Natural killer cell (primary cell): Measurements from ENCODE around the gene DUOXA1. TPM values are rescaled to one million over a fixed set of nuclear protein-coding genes. Genes with fewer than 3 reads are reported as not detected.
"Not testable (repeated sequence)": the region's sequence is repeated elsewhere in the genome, so short reads cannot be mapped to it uniquely, and the experiment has no call there.

ENCODE experiments used
- ATAC-seq, 3 donors: fragments of 150-1000 bp in 2 of 3; fragments of 200-7000 bp in 1 of 3; cut with Tn5 transposase; 1 replicate in 1 of 3; 2 replicates in 2 of 3; pipeline ENCODE4 v1.10.0; 2021; ENCODE audit warnings: mild to moderate bottlenecking in 2 of 3, moderate library complexity in 2 of 3
- DNase-seq, 2 donors: peaks; one replicate each; pipeline versions ENCODE4 v3.0.0 to v3.0.0-alpha.2; 2013 to 2021; ENCODE audit warnings: mixed read lengths in 1 of 2
- H3K27ac ChIP-seq: one replicate; pipeline ENCODE4 v1.5.1; 2013; ENCODE audit warnings: mild to moderate bottlenecking, low read length
- H3K27me3 ChIP-seq: one replicate; pipeline ENCODE4 v1.6.1; 2013; ENCODE audit warnings: low read length; ENCODE audit not compliant: control insufficient read depth, insufficient read depth
- H3K36me3 ChIP-seq: one replicate; pipeline ENCODE4 v1.6.1; 2013; ENCODE audit warnings: low read length; ENCODE audit not compliant: control insufficient read depth, insufficient read depth
- H3K4me1 ChIP-seq: one replicate; pipeline ENCODE4 v1.6.1; 2013; ENCODE audit warnings: low read length; ENCODE audit not compliant: control insufficient read depth, insufficient read depth
- H3K4me3 ChIP-seq: one replicate; pipeline ENCODE4 v1.5.1; 2013; ENCODE audit warnings: low read length
- H3K9me3 ChIP-seq: one replicate; pipeline ENCODE4 v1.6.1; 2013; ENCODE audit warnings: low read length; ENCODE audit not compliant: control insufficient read depth, insufficient read depth
- H3K27ac Mint-ChIP-seq, 2 donors: one replicate each; pipeline ENCODE4 v1.8.0; 2022; ENCODE audit warnings: mild to moderate bottlenecking in 2 of 2, mixed read lengths in 2 of 2, moderate library complexity in 1 of 2
- H3K27me3 Mint-ChIP-seq, 2 donors: one replicate each; pipeline ENCODE4 v1.8.0; 2022; ENCODE audit warnings: low read depth in 2 of 2, mixed read lengths in 2 of 2
- H3K36me3 Mint-ChIP-seq: one replicate; pipeline ENCODE4 v1.8.0; 2022; ENCODE audit warnings: mixed read lengths
- H3K4me1 Mint-ChIP-seq, 2 donors: one replicate each; pipeline ENCODE4 v1.8.0; 2022; ENCODE audit warnings: mixed read lengths in 2 of 2
- H3K4me3 Mint-ChIP-seq: one replicate; pipeline ENCODE4 v1.8.0; 2022; ENCODE audit warnings: mild to moderate bottlenecking, moderate library complexity, mixed read lengths
- H3K9me3 Mint-ChIP-seq, 2 donors: one replicate each; pipeline ENCODE4 v1.8.0; 2022; ENCODE audit warnings: mixed read lengths in 2 of 2
- WGBS: methylation state at CpG from one replicate; pipeline ENCODE4 v1.1.7; 2013; ENCODE audit warnings: missing lambda C conversion rate; ENCODE audit not compliant: insufficient coverage; 5-methylcytosine and 5-hydroxymethylcytosine counted together
- intact Hi-C: fragments of 100-400 bp; cut with micrococcal nuclease; formaldehyde crosslinking; loops from one replicate; pipeline ENCODE4 v1.14.2; 2022
- total RNA-seq, 4 donors: library from RNA; stranded (reverse); fragments of 120-200 nt in 1 of 4; gene quantifications; one replicate each; pipeline versions ENCODE4 v1.2.3 to v1.2.4, GENCODE V29; 2013 to 2022
- TF ChIP-seq, protein P1 (sequence below): fragments of 200-600 bp; IDR thresholded peaks from one replicate; pipeline ENCODE4 v1.8.0; 2022; ENCODE audit warnings: antibody characterized with exemption

Gene DUOXA1
- total RNA-seq, 3 donors from 2014 or later (not counting 1 experiment from before 2014, with no cell fraction given): 0.39 to 0.40 TPM; not detected in 1

DNA sequence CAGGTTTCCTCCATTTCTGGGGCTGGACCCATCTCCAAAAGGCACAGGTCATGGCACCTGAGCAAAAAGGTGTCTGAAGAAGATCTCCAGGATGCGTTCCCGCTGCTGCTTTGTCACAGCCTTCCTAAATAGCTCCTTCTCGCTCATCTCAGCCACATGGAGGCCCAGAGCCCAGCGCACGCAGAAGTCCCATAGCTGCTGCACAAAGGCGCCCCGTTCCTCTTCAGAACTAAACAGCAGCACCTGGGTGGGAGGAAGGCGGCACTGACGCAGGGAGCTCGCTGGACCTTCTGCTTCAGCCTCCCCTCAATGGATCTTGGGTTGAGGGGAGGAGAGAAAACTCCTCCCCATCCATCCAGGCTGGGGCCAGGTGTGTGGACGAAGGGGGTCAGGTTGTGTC, 24.1 kb downstream of the DUOXA1 start:
- peaks cover 20 to 29% of the 10 kb centered on the region in 2 donors for H3K27me3 Mint-ChIP-seq
- H3K4me3 ChIP-seq: no peak overlapping the region

DNA sequence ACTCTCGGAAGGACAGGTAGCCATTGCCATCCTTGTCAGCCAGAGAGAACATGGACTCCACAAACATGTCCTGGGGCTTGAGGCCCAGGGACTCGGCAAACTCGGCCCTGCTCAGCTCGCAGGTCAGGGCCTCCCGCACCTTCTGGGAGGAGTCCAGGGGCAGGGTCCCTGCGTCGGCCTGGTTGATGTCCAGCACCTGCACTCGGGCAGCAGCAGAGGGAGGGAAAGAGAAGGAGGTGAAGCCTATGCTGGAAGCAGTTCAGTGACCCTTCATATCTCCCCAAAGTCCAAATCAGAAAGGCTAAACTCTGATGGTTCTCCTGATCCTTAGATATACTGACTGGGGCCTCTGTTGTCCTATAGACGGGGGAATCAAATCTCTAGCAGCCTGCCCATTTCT, 25.5 kb downstream of the DUOXA1 start:
- H3K36me3 ChIP-seq, H3K9me3 ChIP-seq, intact Hi-C loops, H3K36me3 Mint-ChIP-seq, H3K4me3 ChIP-seq, H3K4me3 Mint-ChIP-seq, DNase-seq, H3K9me3 Mint-ChIP-seq, ATAC-seq, H3K27ac ChIP-seq, H3K4me1 Mint-ChIP-seq, H3K27me3 ChIP-seq, H3K4me1 ChIP-seq, H3K27ac Mint-ChIP-seq: not testable (repeated sequence)
- WGBS: 80% methylated on average over 9 of the region's 9 CpGs
- peaks cover 6 to 16% of the 10 kb centered on the region in 2 donors for H3K27me3 Mint-ChIP-seq

More for the DNA sequence above, 24.1 kb downstream of the DUOXA1 start:
- ATAC-seq (no peak), DNase-seq (no peak)
- H3K27ac Mint-ChIP-seq: no peak overlapping the region
- Histone ChIP-seq H3K27ac (no peak overlapping the region), H3K4me1 (no peaks in the 10 kb centered on the region), H3K9me3 (no peaks in the 10 kb centered on the region), H3K36me3 (no peaks in the 10 kb centered on the region), H3K27me3 (peaks cover 6% of the 10 kb centered on the region)
- no peaks in the 10 kb centered on the region for H3K9me3 Mint-ChIP-seq
- TF ChIP-seq, protein P1, sequence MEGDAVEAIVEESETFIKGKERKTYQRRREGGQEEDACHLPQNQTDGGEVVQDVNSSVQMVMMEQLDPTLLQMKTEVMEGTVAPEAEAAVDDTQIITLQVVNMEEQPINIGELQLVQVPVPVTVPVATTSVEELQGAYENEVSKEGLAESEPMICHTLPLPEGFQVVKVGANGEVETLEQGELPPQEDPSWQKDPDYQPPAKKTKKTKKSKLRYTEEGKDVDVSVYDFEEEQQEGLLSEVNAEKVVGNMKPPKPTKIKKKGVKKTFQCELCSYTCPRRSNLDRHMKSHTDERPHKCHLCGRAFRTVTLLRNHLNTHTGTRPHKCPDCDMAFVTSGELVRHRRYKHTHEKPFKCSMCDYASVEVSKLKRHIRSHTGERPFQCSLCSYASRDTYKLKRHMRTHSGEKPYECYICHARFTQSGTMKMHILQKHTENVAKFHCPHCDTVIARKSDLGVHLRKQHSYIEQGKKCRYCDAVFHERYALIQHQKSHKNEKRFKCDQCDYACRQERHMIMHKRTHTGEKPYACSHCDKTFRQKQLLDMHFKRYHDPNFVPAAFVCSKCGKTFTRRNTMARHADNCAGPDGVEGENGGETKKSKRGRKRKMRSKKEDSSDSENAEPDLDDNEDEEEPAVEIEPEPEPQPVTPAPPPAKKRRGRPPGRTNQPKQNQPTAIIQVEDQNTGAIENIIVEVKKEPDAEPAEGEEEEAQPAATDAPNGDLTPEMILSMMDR: no peak
- no peaks in the 10 kb centered on the region for H3K36me3 Mint-ChIP-seq
- 91% methylated on average over 7 of the region's 11 CpGs for WGBS
- H3K4me1 Mint-ChIP-seq: no peaks in the 10 kb centered on the region
- no peak overlapping the region for H3K4me3 Mint-ChIP-seq
- intact Hi-C loops: no loop called here

DNA sequence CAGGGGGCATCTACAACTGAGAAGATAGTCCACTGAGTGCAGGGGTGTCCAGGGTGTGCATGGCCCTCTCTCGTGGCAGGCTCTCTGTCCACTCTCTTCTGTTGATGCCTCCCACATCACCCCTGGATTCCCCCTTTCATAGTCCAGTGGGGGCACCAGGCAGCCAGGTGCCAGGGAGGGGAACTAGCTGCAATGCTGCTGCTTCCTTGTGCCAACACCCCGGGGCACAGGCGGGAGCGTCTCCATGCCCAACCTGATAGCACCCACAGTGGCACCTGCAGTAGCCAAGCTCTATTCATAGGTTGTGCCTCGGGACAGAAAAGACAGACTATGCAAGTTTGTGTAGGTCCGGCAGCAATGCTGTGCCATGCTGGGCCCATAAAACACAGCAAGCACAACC, 27.5 kb downstream of the DUOXA1 start:
- Mint-ChIP-seq H3K27me3 (peaks cover 0 to 9% of the 10 kb centered on the region in 2 donors), H3K27ac (no peak overlapping the region), H3K36me3 (no peaks in the 10 kb centered on the region), H3K9me3 (no peaks in the 10 kb centered on the region), H3K4me3 (no peak overlapping the region), H3K4me1 (no peaks in the 10 kb centered on the region)
- DNase-seq (no peak), ATAC-seq (no peak)
- Histone ChIP-seq H3K27me3 (no peaks in the 10 kb centered on the region), H3K9me3 (no peaks in the 10 kb centered on the region), H3K4me1 (no peaks in the 10 kb centered on the region), H3K36me3 (no peaks in the 10 kb centered on the region), H3K27ac (no peak overlapping the region), H3K4me3 (no peak overlapping the region)
- WGBS: 89% methylated on average over 6 of the region's 6 CpGs
- TF ChIP-seq, protein P1: no peak
- intact Hi-C loops: no loop called here

DNA sequence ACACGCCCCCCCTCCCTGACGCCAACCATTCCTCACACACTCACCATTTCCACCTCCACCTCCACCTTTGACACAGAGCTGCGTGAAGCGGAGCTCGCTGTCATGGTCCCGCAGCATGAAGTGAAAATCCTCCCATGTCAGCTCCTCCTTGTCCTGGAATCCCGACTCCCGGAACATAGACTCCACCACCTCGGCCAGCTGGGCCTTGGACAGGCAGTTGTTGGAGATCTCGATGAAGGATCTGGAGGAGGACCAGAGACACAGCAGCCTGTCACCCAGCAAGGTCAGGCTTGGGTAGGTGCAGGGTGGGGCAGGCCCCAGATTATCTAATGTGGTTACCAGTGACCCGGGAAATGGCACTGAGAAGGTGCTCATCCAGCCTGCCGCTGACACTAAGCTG, 27.9 kb downstream of the DUOXA1 start:
- Histone ChIP-seq H3K36me3 (no peaks in the 10 kb centered on the region), H3K4me3 (no peak overlapping the region), H3K27ac (no peak overlapping the region), H3K27me3 (no peaks in the 10 kb centered on the region), H3K9me3 (no peaks in the 10 kb centered on the region), H3K4me1 (no peaks in the 10 kb centered on the region)
- TF ChIP-seq, protein P1: no peak
- no peak for ATAC-seq
- H3K36me3 Mint-ChIP-seq: no peaks in the 10 kb centered on the region
- H3K4me3 Mint-ChIP-seq: no peak overlapping the region
- intact Hi-C loops: no loop called here
- no peak overlapping the region for H3K27ac Mint-ChIP-seq
- 88% methylated on average over 12 of the region's 12 CpGs for WGBS
- H3K9me3 Mint-ChIP-seq: no peaks in the 10 kb centered on the region
- DNase-seq: no peak
- H3K4me1 Mint-ChIP-seq: no peaks in the 10 kb centered on the region
- peaks cover 0 to 6% of the 10 kb centered on the region in 2 donors for H3K27me3 Mint-ChIP-seq
